SK-N-SH treated with all-trans-retinoic acid at 6 μM for 48 hours (cell line): ENCODE results near the gene OR10H2.

Experiments
- ATAC-seq: fragments of 200-7000 bp; cut with Tn5 transposase; 3 replicates; pipeline ENCODE4 v1.9.1; 2020; ENCODE audit warnings: mild to moderate bottlenecking, moderate library complexity
- ARNTL ChIP-seq: fragments of 450-650 bp; formaldehyde crosslinking; IDR thresholded peaks from 2 replicates; pipeline ENCODE4 v1.5.0; 2020; ENCODE audit warnings: low read depth, mild to moderate bottlenecking, moderate library complexity, borderline replicate concordance
- BACH2 ChIP-seq: fragments of 250-450 bp; sonication (Bioruptor Pico); IDR thresholded peaks from 2 replicates; pipeline ENCODE4 v1.9.0; 2021; ENCODE audit warnings: mild to moderate bottlenecking, borderline replicate concordance
- CSDC2 ChIP-seq: fragments of 250-450 bp; sonication (Bioruptor Pico); IDR thresholded peaks from 2 replicates; pipeline ENCODE4 v1.5.0; 2020; ENCODE audit warnings: mild to moderate bottlenecking, moderate library complexity
- CSRNP3 ChIP-seq: fragments of 250-450 bp; sonication (Bioruptor Pico); IDR thresholded peaks from 2 replicates; pipeline ENCODE4 v1.5.1; 2021; ENCODE audit warnings: mild to moderate bottlenecking, moderate library complexity
- ESRRG ChIP-seq: fragments of 250-450 bp; sonication (Bioruptor Pico); IDR thresholded peaks from 2 replicates; pipeline ENCODE4 v1.6.1; 2021; ENCODE audit warnings: mild to moderate bottlenecking
- GLIS3 ChIP-seq: fragments of 250-450 bp; sonication (Bioruptor Pico); IDR thresholded peaks from 2 replicates; pipeline ENCODE4 v1.5.0; 2020; ENCODE audit warnings: mild to moderate bottlenecking, moderate library complexity
- ISL1 ChIP-seq: fragments of 250-450 bp; sonication (Bioruptor Pico); IDR thresholded peaks from 2 replicates; pipeline ENCODE4 v2.1.2; 2022; ENCODE audit warnings: mild to moderate bottlenecking, moderate library complexity
- OSR1 ChIP-seq: fragments of 250-450 bp; sonication (Bioruptor Pico); IDR thresholded peaks from 2 replicates; pipeline ENCODE4 v1.8.0; 2022; ENCODE audit warnings: moderate library complexity, mild to moderate bottlenecking, inconsistent platforms
- PATZ1 ChIP-seq: fragments of 250-450 bp; sonication (Bioruptor Pico); IDR thresholded peaks from 2 replicates; pipeline ENCODE4 v1.8.0; 2020; ENCODE audit warnings: mild to moderate bottlenecking, moderate library complexity, borderline replicate concordance
- PPARA ChIP-seq: fragments of 250-450 bp; sonication (Bioruptor Pico); IDR thresholded peaks from 2 replicates; pipeline ENCODE4 v1.5.0; 2020; ENCODE audit warnings: mild to moderate bottlenecking, borderline replicate concordance
- RARB ChIP-seq: fragments of 250-450 bp; sonication (Bioruptor Pico); IDR thresholded peaks from 2 replicates; pipeline ENCODE4 v1.8.0; 2021; ENCODE audit warnings: mild to moderate bottlenecking, moderate library complexity
- SNAI2 ChIP-seq: fragments of 250-450 bp; sonication (Bioruptor Pico); IDR thresholded peaks from 2 replicates; pipeline ENCODE4 v1.5.0; 2020; ENCODE audit warnings: mild to moderate bottlenecking, moderate library complexity
- TCF4 ChIP-seq: fragments of 250-450 bp; sonication (Bioruptor Pico); IDR thresholded peaks from 2 replicates; pipeline ENCODE4 v1.8.0; 2021; ENCODE audit warnings: mild to moderate bottlenecking, moderate library complexity, borderline replicate concordance
- TOX ChIP-seq: fragments of 250-450 bp; sonication (Bioruptor Pico); IDR thresholded peaks from 2 replicates; pipeline ENCODE4 v1.8.0; 2021; ENCODE audit warnings: mild to moderate bottlenecking, moderate library complexity, borderline replicate concordance
- TSHZ2 ChIP-seq: fragments of 250-450 bp; sonication (Bioruptor Pico); IDR thresholded peaks from 2 replicates; pipeline ENCODE4 v1.5.0; 2020; ENCODE audit warnings: mild to moderate bottlenecking, moderate library complexity
- ZC3H10 ChIP-seq: fragments of 250-450 bp; sonication (Bioruptor Pico); IDR thresholded peaks from 2 replicates; pipeline ENCODE4 v1.5.1; 2021; ENCODE audit warnings: mild to moderate bottlenecking, moderate library complexity
- ZFP3 ChIP-seq: fragments of 250-450 bp; sonication (Bioruptor Pico); IDR thresholded peaks from 2 replicates; pipeline ENCODE4 v1.5.0; 2020; ENCODE audit warnings: mild to moderate bottlenecking, moderate library complexity
- ZFP30 ChIP-seq: fragments of 450-650 bp; formaldehyde crosslinking; IDR thresholded peaks from 2 replicates; pipeline ENCODE4 v1.5.0; 2022; ENCODE audit warnings: mild to moderate bottlenecking, moderate library complexity
- ZNF565 ChIP-seq: fragments of 450-650 bp; formaldehyde crosslinking; conservative IDR thresholded peaks from 2 replicates; pipeline ENCODE4 v1.5.0; 2020; ENCODE audit warnings: low read depth, mild to moderate bottlenecking, moderate library complexity
- ZNF70 ChIP-seq: fragments of 450-650 bp; formaldehyde crosslinking; IDR thresholded peaks from 2 replicates; pipeline ENCODE4 v1.5.0; 2020; ENCODE audit warnings: mild to moderate bottlenecking, moderate library complexity
- ZNF8 ChIP-seq: fragments of 450-650 bp; formaldehyde crosslinking; IDR thresholded peaks from 2 replicates; pipeline ENCODE4 v1.5.0; 2020; ENCODE audit warnings: mild to moderate bottlenecking, moderate library complexity
- TF ChIP-seq, protein P1 (sequence below): fragments of 250-450 bp; sonication (Bioruptor Pico); IDR thresholded peaks from 2 replicates; pipeline ENCODE4 v1.5.1; 2020; ENCODE audit warnings: low read depth, mild to moderate bottlenecking, moderate library complexity
- TF ChIP-seq, protein P2 (sequence below): fragments of 250-450 bp; sonication (Bioruptor Pico); IDR thresholded peaks from 2 replicates; pipeline ENCODE4 v1.8.0; 2021; ENCODE audit warnings: low read depth, mild to moderate bottlenecking, moderate library complexity, borderline replicate concordance

OR10H2 gene

GRCh38 chr19:15717809-15718208 lies 10.0 kb upstream of the OR10H2 start:
- TF ChIP-seq RARB (CRISPR knock-in tag) = no peak
- no peak for TF ChIP-seq ZNF8 (CRISPR knock-in tag)
- TF ChIP-seq PPARA (CRISPR knock-in tag) = no peak
- TF ChIP-seq CSRNP3 (CRISPR knock-in tag) = no peak
- no peak for TF ChIP-seq BACH2
- TF ChIP-seq ESRRG (CRISPR knock-in tag) = no peak
- TF ChIP-seq ISL1 (CRISPR knock-in tag) = no peak
- TF ChIP-seq ZFP3 (CRISPR knock-in tag) = no peak
- no peak for TF ChIP-seq GLIS3 (CRISPR knock-in tag)
- TF ChIP-seq, protein P1, sequence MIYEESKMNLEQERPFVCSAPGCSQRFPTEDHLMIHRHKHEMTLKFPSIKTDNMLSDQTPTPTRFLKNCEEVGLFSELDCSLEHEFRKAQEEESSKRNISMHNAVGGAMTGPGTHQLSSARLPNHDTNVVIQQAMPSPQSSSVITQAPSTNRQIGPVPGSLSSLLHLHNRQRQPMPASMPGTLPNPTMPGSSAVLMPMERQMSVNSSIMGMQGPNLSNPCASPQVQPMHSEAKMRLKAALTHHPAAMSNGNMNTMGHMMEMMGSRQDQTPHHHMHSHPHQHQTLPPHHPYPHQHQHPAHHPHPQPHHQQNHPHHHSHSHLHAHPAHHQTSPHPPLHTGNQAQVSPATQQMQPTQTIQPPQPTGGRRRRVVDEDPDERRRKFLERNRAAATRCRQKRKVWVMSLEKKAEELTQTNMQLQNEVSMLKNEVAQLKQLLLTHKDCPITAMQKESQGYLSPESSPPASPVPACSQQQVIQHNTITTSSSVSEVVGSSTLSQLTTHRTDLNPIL (CRISPR knock-in tag) = no peak
- TF ChIP-seq ZC3H10 = no peak
- no peak for ATAC-seq

GRCh38 chr19:15721268-15721667 lies 6.6 kb upstream of the OR10H2 start:
- no peak for ATAC-seq
- TF ChIP-seq, protein P2, sequence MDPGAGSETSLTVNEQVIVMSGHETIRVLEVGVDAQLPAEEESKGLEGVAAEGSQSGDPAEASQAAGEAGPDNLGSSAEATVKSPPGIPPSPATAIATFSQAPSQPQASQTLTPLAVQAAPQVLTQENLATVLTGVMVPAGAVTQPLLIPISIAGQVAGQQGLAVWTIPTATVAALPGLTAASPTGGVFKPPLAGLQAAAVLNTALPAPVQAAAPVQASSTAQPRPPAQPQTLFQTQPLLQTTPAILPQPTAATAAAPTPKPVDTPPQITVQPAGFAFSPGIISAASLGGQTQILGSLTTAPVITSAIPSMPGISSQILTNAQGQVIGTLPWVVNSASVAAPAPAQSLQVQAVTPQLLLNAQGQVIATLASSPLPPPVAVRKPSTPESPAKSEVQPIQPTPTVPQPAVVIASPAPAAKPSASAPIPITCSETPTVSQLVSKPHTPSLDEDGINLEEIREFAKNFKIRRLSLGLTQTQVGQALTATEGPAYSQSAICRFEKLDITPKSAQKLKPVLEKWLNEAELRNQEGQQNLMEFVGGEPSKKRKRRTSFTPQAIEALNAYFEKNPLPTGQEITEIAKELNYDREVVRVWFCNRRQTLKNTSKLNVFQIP (CRISPR knock-in tag) = no peak
- TF ChIP-seq GLIS3 (CRISPR knock-in tag) (no peak), TSHZ2 (no peak), TOX (CRISPR knock-in tag) (no peak), ZC3H10 (no peak), ZNF70 (CRISPR knock-in tag) (no peak), CSDC2 (CRISPR knock-in tag) (no peak), ZNF565 (CRISPR knock-in tag) (no peak), OSR1 (no peak), ARNTL (CRISPR knock-in tag) (no peak), BACH2 (no peak), RARB (CRISPR knock-in tag) (no peak), ISL1 (CRISPR knock-in tag) (no peak), SNAI2 (CRISPR knock-in tag) (no peak)
- TF ChIP-seq, protein P1 (CRISPR knock-in tag) = no peak

DNA sequence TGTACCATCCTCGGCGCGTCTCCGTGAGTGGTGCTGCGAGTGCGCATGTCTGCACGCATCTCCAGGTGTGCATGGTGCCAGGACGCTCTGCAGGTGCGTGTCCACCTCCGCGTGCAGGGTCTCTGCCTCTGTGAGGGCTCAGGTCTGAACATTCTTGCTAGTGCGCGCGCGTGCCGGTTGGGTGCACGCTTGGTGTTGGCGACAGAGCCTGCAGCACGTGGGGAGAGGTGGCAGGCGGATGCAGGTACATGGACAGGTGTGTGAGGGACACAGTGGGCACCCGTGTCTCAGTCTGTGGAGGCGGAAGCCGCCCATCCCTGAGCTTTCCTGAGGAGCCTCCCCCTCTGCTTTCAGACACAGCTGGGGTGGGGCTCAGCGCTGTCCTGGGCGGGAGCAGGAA lies 4.9 kb upstream of the OR10H2 start:
- no peak for ATAC-seq
- TF ChIP-seq ZNF8 (CRISPR knock-in tag) = no peak
- no peak for TF ChIP-seq CSRNP3 (CRISPR knock-in tag)
- no peak for TF ChIP-seq TCF4 (CRISPR knock-in tag)
- no peak for TF ChIP-seq PATZ1 (CRISPR knock-in tag)
- TF ChIP-seq ISL1 (CRISPR knock-in tag) = no peak
- TF ChIP-seq, protein P2 (CRISPR knock-in tag) = no peak
- no peak for TF ChIP-seq ZFP30 (CRISPR knock-in tag)
- TF ChIP-seq, all 23 proteins: peak for 0
